ENCODE measurements around the gene APC2. TPM values are rescaled to one million over a fixed set of nuclear protein-coding genes. Genes with fewer than 3 reads are reported as not detected.

APC2 gene
- polyA plus RNA-seq, 1 donor from 2014 or later: 50.5 TPM

DNA sequence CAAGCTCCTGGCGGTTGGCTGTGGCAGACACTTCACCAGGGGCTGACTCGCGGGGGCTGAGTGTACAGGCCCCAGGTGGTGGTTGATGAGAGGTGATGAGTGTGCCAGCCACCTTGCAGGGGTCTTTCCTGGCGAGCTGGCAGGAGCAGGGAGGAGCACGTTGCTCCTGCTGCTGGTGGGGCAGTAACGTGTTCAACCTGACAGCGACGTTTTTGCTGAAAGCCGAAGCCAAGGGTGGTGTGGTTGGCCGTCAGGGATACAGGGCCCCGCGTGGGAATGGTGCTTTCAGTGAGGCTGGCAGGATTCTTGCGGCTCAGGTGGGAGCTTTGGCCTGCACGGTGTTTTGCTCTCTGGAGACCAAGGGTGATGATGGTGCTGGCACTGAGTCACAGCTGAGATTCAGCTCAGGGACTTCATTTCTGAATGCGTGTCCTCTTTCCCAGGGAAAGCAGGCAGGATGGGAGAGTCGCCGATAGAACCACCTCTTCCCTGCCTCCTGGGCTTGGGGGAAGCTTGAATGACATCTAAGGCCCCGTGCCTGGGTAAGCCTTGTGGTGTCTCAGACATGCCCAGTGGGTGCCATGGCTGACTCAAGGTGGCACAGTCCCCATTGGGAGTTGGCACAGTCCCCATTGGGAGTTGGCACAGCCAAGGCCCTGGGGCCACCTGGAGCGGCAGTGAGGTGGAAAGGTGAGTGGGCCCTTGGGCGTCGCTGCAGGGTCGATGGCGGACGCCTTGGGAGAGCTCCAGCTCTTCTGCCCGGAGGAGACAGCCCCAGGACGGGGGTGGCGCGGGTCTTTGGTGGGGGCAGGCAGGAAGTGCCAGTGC, 33.7 kb upstream of the APC2 start:
- H3K79me2 ChIP-seq (replicated peaks; ENCODE audit: insufficient read depth, low read length): peaks cover 59% of the 10 kb centered on the region
- H3K27me3 ChIP-seq (ENCODE audit: insufficient read depth, low read depth, low read length): no peaks in the 10 kb centered on the region
- peak overlapping the region; percentile 30 for H3K4me3 ChIP-seq (ENCODE audit: low read length)
- H3K9me3 ChIP-seq (ENCODE audit: low read length): no peaks in the 10 kb centered on the region
- no peak overlapping the region for H2AFZ ChIP-seq (ENCODE audit: low read depth, low read length)
- no peaks in the 10 kb centered on the region for H3K36me3 ChIP-seq (ENCODE audit: insufficient read depth, low read length)
- TF ChIP-seq RAD21 (conservative IDR thresholded peaks at IDR 0.05) (no peak), POLR2AphosphoS5 (IDR thresholded peaks at IDR 0.05) (no peak), EZH2 (IDR thresholded peaks at IDR 0.05; ENCODE audit: borderline replicate concordance, insufficient read depth, low read length, poor library complexity, severe bottlenecking) (no peak), SMC3 (conservative IDR thresholded peaks at IDR 0.05; ENCODE audit: poor library complexity) (no peak), MXI1 (conservative IDR thresholded peaks at IDR 0.05; ENCODE audit: poor library complexity, severe bottlenecking) (no peak)
- TF ChIP-seq, protein P1, sequence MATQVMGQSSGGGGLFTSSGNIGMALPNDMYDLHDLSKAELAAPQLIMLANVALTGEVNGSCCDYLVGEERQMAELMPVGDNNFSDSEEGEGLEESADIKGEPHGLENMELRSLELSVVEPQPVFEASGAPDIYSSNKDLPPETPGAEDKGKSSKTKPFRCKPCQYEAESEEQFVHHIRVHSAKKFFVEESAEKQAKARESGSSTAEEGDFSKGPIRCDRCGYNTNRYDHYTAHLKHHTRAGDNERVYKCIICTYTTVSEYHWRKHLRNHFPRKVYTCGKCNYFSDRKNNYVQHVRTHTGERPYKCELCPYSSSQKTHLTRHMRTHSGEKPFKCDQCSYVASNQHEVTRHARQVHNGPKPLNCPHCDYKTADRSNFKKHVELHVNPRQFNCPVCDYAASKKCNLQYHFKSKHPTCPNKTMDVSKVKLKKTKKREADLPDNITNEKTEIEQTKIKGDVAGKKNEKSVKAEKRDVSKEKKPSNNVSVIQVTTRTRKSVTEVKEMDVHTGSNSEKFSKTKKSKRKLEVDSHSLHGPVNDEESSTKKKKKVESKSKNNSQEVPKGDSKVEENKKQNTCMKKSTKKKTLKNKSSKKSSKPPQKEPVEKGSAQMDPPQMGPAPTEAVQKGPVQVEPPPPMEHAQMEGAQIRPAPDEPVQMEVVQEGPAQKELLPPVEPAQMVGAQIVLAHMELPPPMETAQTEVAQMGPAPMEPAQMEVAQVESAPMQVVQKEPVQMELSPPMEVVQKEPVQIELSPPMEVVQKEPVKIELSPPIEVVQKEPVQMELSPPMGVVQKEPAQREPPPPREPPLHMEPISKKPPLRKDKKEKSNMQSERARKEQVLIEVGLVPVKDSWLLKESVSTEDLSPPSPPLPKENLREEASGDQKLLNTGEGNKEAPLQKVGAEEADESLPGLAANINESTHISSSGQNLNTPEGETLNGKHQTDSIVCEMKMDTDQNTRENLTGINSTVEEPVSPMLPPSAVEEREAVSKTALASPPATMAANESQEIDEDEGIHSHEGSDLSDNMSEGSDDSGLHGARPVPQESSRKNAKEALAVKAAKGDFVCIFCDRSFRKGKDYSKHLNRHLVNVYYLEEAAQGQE (IDR thresholded peaks at IDR 0.05; ENCODE audit: borderline replicate concordance): no peak
- H3K9ac ChIP-seq (ENCODE audit: low read length): peak overlapping the region; percentile 9
- peaks cover 4% of the 10 kb centered on the region for H4K20me1 ChIP-seq (ENCODE audit: insufficient read depth)
- no peak overlapping the region for H3K27ac ChIP-seq (ENCODE audit: low read length)
- H3K4me2 ChIP-seq (ENCODE audit: low read length): no peak overlapping the region
- no peaks in the 10 kb centered on the region for H3K9me2 ChIP-seq (ENCODE audit: insufficient read depth, low read length)
- H3F3A ChIP-seq (ENCODE audit: insufficient read depth, low read length, poor library complexity, severe bottlenecking): no peaks in the 10 kb centered on the region

DNA sequence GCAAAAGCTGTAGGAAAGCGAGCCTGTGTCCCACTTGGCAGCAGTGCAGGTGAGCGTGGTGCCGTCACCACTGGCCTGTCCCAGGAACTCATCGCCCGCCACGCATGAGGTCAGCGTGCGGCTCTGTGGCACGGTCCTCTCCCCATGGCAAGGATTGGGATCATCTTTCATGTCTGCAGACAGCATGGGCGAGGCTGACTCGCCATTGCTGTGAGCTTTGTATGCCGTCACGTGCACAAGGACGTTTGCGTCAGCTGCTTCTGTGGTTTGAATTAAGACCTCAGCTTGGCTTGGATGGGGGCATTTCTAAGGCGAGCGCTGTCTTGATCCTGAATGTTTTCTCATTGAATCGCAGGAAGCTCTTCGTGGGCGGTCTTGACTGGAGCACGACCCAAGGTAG, 32.8 kb upstream of the APC2 start:
- TF ChIP-seq EP300 (conservative IDR thresholded peaks at IDR 0.05; ENCODE audit: poor library complexity, severe bottlenecking) (no peak), POLR2AphosphoS5 (IDR thresholded peaks at IDR 0.05) (no peak), TAF1 (IDR thresholded peaks at IDR 0.05; ENCODE audit: low read depth) (no peak), MXI1 (conservative IDR thresholded peaks at IDR 0.05; ENCODE audit: poor library complexity, severe bottlenecking) (no peak), RAD21 (conservative IDR thresholded peaks at IDR 0.05) (no peak), SMC3 (conservative IDR thresholded peaks at IDR 0.05; ENCODE audit: poor library complexity) (no peak)
- H3K27ac ChIP-seq (ENCODE audit: low read length): no peak overlapping the region
- H3K9me3 ChIP-seq (ENCODE audit: low read length): no peaks in the 10 kb centered on the region
- no peak overlapping the region for H3K4me3 ChIP-seq (ENCODE audit: low read length)
- H2AFZ ChIP-seq (ENCODE audit: low read depth, low read length): no peak overlapping the region
- H3F3A ChIP-seq (ENCODE audit: insufficient read depth, low read length, poor library complexity, severe bottlenecking): no peaks in the 10 kb centered on the region
- peaks cover 50% of the 10 kb centered on the region for H3K79me2 ChIP-seq (replicated peaks; ENCODE audit: insufficient read depth, low read length)
- no peak overlapping the region for H3K4me2 ChIP-seq (ENCODE audit: low read length)
- H3K36me3 ChIP-seq (ENCODE audit: insufficient read depth, low read length): no peaks in the 10 kb centered on the region
- no peak overlapping the region for H3K9ac ChIP-seq (ENCODE audit: low read length)
- no peaks in the 10 kb centered on the region for H4K20me1 ChIP-seq (ENCODE audit: insufficient read depth)
- no peaks in the 10 kb centered on the region for H3K9me2 ChIP-seq (ENCODE audit: insufficient read depth, low read length)
- H3K27me3 ChIP-seq (ENCODE audit: insufficient read depth, low read depth, low read length): no peaks in the 10 kb centered on the region

Data from neural cell (in vitro differentiated cells).